Neural cell (in vitro differentiated cells): ENCODE data around the gene AHSP. TPM values are rescaled to one million over a fixed set of nuclear protein-coding genes. Genes with fewer than 3 reads are reported as not detected.

Source experiments
- H2AFZ ChIP-seq: fragments of 200-600, 300-800 bp; sonication (generic), shearing (Covaris generic); 2 replicates; pipeline ENCODE4 v1.6.0; 2014; ENCODE audit warnings: low read depth, mild to moderate bottlenecking, antibody characterized with exemption, low read length, moderate library complexity
- H3F3A ChIP-seq: fragments of 200-600 bp; shearing (Covaris generic); 2 replicates; pipeline ENCODE4 v1.6.1; 2016; ENCODE audit warnings: mild to moderate bottlenecking, moderate library complexity, mixed read lengths, antibody characterized with exemption, low read length; ENCODE audit not compliant: insufficient read depth, poor library complexity, severe bottlenecking
- H3K27ac ChIP-seq: fragments of 200-600, 300-800 bp; sonication (generic), shearing (Covaris generic); 2 replicates; pipeline ENCODE4 v1.5.1; 2014; ENCODE audit warnings: mild to moderate bottlenecking, low read length, moderate library complexity
- H3K27me3 ChIP-seq: fragments of 300-800, 200-600 bp; sonication (generic), shearing (Covaris generic); 2 replicates; pipeline ENCODE4 v1.6.0; 2014; ENCODE audit warnings: mild to moderate bottlenecking, low read depth, low read length, moderate library complexity; ENCODE audit not compliant: insufficient read depth
- H3K36me3 ChIP-seq: fragments of 300-800, 200-600 bp; sonication (generic), shearing (Covaris generic); 2 replicates; pipeline ENCODE4 v1.5.1; 2014; ENCODE audit warnings: mild to moderate bottlenecking, antibody characterized with exemption, low read length, moderate library complexity; ENCODE audit not compliant: insufficient read depth
- H3K4me2 ChIP-seq: fragments of 300-800, 200-600 bp; sonication (generic), shearing (Covaris generic); 2 replicates; pipeline ENCODE4 v1.6.0; 2014; ENCODE audit warnings: mild to moderate bottlenecking, low read length
- H3K4me3 ChIP-seq: fragments of 300-800, 200-600 bp; sonication (generic), shearing (Covaris generic); 2 replicates; pipeline ENCODE4 v1.5.1; 2014; ENCODE audit warnings: mild to moderate bottlenecking, low read length, moderate library complexity
- H3K79me2 ChIP-seq: fragments of 200-600 bp; shearing (Covaris generic); replicated peaks from 2 replicates; pipeline ENCODE4 v1.6.0; 2014; ENCODE audit warnings: mild to moderate bottlenecking, low read length, moderate library complexity; ENCODE audit not compliant: insufficient read depth
- H3K9ac ChIP-seq: fragments of 300-800, 200-600 bp; sonication (generic), shearing (Covaris generic); 2 replicates; pipeline ENCODE4 v1.6.1; 2016; ENCODE audit warnings: mild to moderate bottlenecking, low read length, mixed read lengths
- H3K9me2 ChIP-seq: fragments of 200-600 bp; shearing (Covaris generic); 2 replicates; pipeline ENCODE4 v1.6.1; 2016; ENCODE audit warnings: mild to moderate bottlenecking, low read length, mixed read lengths; ENCODE audit not compliant: insufficient read depth
- H3K9me3 ChIP-seq: fragments of 200-600, 300-800 bp; sonication (generic), shearing (Covaris generic); 2 replicates; pipeline ENCODE4 v1.6.1; 2016; ENCODE audit warnings: mild to moderate bottlenecking, mixed run types, low read length, moderate library complexity, mixed read lengths
- H4K20me1 ChIP-seq: fragments of 200-600 bp; shearing (Covaris generic); 2 replicates; pipeline ENCODE4 v1.6.1; 2016; ENCODE audit warnings: mild to moderate bottlenecking, mixed run types; ENCODE audit not compliant: insufficient read depth
- CTCF ChIP-seq: fragments of 450-650 bp; IDR thresholded peaks from 2 replicates; pipeline ENCODE4 v1.5.1; 2014; ENCODE audit warnings: antibody characterized with exemption, mild to moderate bottlenecking, moderate library complexity; ENCODE audit not compliant: poor library complexity, severe bottlenecking
- EP300 ChIP-seq: fragments of 450-650 bp; conservative IDR thresholded peaks from 2 replicates; pipeline ENCODE4 v1.6.1; 2014; ENCODE audit warnings: antibody characterized with exemption, mild to moderate bottlenecking, moderate library complexity; ENCODE audit not compliant: poor library complexity, severe bottlenecking
- EZH2 ChIP-seq: fragments of 200-600, 300-800 bp; shearing (Covaris generic), sonication (generic); IDR thresholded peaks from 2 replicates; pipeline ENCODE4 v1.6.1; 2014; ENCODE audit warnings: antibody characterized with exemption, low read length, borderline replicate concordance, mild to moderate bottlenecking; ENCODE audit not compliant: insufficient read depth, poor library complexity, severe bottlenecking
- MXI1 ChIP-seq: fragments of 450-650 bp; conservative IDR thresholded peaks from 2 replicates; pipeline ENCODE4 v1.6.1; 2014; ENCODE audit warnings: antibody characterized with exemption, mild to moderate bottlenecking; ENCODE audit not compliant: poor library complexity, severe bottlenecking
- POLR2AphosphoS5 ChIP-seq: IDR thresholded peaks from 2 replicates; pipeline ENCODE4 v1.6.1; 2012
- RAD21 ChIP-seq: fragments of 450-650 bp; conservative IDR thresholded peaks from 2 replicates; pipeline ENCODE4 v1.6.1; 2014; ENCODE audit warnings: antibody characterized with exemption, mild to moderate bottlenecking, moderate library complexity
- REST ChIP-seq: IDR thresholded peaks from 2 replicates; pipeline ENCODE4 v1.6.1; 2012; ENCODE audit warnings: borderline replicate concordance
- SMC3 ChIP-seq: fragments of 450-650 bp; conservative IDR thresholded peaks from 2 replicates; pipeline ENCODE4 v1.6.1; 2014; ENCODE audit warnings: antibody characterized with exemption, mild to moderate bottlenecking, moderate library complexity; ENCODE audit not compliant: poor library complexity
- TAF1 ChIP-seq: IDR thresholded peaks from 2 replicates; pipeline ENCODE4 v1.6.1; 2012; ENCODE audit warnings: low read depth
- polyA plus RNA-seq: library from polyadenylated mRNA; depleted of rRNA; stranded (reverse); fragments of >200 nt; gene quantifications from 2 replicates; pipeline ENCODE4 v1.2.3, GENCODE V29; 2014

AHSP gene
- polyA plus RNA-seq, 1 donor from 2014 or later = not detected

GRCh38 chr16:31501226-31501965 is 26.3 kb upstream of the AHSP start:
- Histone ChIP-seq H3K9me2 (no peaks in the 10 kb centered on the region), H3K27me3 (no peaks in the 10 kb centered on the region), H2AFZ (no peak overlapping the region), H3K4me3 (no peak overlapping the region), H3K27ac (no peak overlapping the region), H4K20me1 (no peaks in the 10 kb centered on the region), H3K9me3 (no peaks in the 10 kb centered on the region), H3K79me2 (no peaks in the 10 kb centered on the region), H3F3A (no peaks in the 10 kb centered on the region), H3K4me2 (no peak overlapping the region), H3K9ac (no peak overlapping the region), H3K36me3 (no peaks in the 10 kb centered on the region)
- TF ChIP-seq CTCF (no peak), REST (no peak), TAF1 (no peak), SMC3 (no peak), RAD21 (no peak), EP300 (no peak), POLR2AphosphoS5 (no peak)

- Histone ChIP-seq H3K9me3 (no peaks in the 10 kb centered on the region), H3K9me2 (no peaks in the 10 kb centered on the region), H3K4me3 (no peak overlapping the region), H3F3A (no peaks in the 10 kb centered on the region), H3K27me3 (no peaks in the 10 kb centered on the region), H3K79me2 (no peaks in the 10 kb centered on the region), H3K9ac (no peak overlapping the region), H2AFZ (no peak overlapping the region), H3K4me2 (no peak overlapping the region), H3K27ac (no peak overlapping the region), H4K20me1 (no peaks in the 10 kb centered on the region), H3K36me3 (no peaks in the 10 kb centered on the region)
- TF ChIP-seq TAF1 (no peak), RAD21 (no peak), MXI1 (no peak), SMC3 (no peak), CTCF (no peak), REST (no peak), EP300 (no peak), EZH2 (no peak), POLR2AphosphoS5 (no peak)
Measured at GRCh38 chr16:31501966-31502348, 25.7 kb upstream of the AHSP start.
